GM19452 (cell line): ENCODE measurements around the gene MCRIP1.

ENCODE experiments used
- ATAC-seq: cut with Tn5 transposase; IDR thresholded peaks from one replicate; pipeline ENCODE4 v1.9.1; 2021; ENCODE audit not compliant: unreplicated experiment

Gene MCRIP1

DNA sequence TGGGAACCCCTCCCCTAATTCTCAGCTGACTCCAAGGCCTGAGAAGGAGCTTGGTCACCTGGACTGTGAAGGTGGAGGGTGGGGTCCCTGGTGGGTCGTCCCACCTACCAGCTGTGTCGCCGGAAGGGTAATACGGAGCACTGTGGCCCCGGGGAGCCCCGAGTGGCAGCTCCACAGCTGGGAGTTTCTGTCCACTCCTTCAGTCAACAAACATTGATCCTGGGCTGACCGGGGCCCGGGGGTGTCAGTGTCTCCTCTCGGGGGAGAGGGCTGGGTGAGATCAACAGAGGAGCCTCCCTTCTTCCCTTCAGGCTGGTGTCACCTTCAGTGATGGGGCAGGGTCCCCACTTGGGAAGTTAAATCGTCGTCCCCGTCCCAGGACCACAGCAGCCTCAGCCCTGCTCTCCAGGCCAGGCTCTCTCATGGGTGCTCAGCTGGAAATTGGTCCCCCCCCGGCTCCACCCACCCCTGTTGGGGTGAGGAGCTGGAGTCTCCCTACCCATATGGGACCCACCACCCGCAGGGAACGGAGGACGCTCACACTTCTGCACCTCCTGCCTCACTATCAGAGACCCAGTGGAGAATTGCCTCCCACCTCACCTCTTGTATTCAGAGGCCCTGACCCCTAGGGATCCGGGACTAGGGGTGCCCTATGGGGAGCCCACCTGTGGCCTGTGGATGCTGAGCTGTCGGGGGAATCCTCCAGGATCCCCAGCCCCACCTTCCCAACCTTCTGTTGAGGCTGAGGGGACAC lies 27.2 kb downstream of the MCRIP1 start:
- ATAC-seq, result no peak

DNA sequence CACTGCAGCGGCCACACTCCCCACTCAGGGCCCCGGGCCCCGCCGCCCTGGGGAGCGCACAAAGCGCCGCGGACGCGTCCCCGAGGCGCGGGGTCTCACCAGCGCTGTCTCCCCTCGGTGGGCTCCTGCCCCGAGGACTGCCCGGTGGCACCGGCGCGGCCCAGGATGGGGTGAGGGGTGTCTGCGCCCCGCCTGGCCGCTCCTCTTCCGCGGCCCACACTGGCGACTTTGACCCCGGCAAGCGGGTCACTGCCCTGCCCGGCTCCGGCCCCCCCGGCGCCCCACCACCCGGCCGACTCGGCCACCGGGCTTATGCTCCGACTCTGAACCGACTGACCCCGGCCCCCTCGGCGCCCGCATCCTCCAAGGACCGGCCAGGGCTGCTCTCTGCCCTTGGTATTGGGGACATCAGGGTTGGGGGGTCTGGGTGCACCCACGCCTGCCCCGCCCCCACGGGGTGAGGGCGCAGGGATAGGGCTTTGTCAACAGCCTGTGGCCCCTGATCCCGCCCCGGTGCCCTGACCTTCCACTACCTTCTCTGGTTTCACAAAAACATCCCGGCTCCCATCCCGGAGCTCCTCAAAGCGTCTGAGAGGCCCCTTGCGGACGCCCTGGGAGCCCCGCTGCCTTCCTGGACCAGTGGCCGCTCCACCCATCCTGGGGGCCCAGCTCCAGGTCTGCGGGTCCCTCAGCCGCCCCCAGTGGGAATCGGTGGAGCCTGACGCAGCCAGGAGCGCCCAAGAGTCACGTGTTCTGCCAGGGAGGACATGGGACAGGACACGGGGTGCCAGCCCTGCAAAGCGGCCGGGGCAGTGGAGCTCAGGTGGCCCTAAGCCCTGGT lies 28.3 kb downstream of the MCRIP1 start:
- ATAC-seq, result no peak

DNA sequence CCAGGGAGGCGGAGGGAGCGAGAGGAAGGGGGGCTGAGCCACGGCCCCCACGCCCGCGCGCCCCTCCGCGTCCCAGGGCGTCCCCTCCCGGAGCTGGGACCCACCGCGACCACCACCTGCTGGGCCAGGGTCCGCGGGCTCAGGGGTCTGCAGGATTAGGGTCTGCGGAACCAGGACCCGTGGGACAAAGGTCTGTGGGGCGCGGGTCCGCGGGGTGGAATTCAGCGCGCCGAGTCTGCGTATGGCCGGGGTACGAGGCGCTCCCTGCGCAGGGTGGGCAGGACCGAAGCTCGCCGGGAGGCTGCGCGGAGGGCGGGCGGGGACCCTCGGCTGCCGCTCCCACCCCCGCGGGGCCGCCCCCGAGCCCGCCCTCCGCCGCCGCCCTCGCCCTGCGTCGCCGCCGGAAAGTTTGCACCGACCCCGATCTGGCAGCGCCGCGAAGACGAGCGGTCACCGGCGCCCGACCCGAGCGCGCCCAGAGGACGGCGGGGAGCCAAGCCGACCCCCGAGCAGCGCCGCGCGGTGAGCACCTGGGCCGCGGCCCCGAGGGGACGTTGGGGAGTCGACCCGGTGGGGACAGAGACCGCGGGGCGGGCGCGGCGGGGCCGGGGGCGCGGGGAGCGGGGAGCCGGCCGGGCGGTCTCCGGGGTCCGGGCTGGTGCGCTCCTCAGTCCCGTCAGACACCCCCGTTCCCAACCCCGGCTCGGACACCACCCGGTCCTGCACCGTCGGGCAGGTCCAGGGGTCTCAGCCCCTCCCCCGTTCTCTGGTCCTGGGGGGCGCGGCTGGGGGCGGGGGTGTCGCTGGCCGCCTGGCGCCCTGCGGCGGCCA lies 29.1 kb downstream of the MCRIP1 start, which contains the start of gene GCGR:
GCGR (plus strand) TSS at position 423 of the 831 bp plus-strand sequence. CDS start 4,869 bp downstream, outside the sequence.
- ATAC-seq, result no peak

DNA sequence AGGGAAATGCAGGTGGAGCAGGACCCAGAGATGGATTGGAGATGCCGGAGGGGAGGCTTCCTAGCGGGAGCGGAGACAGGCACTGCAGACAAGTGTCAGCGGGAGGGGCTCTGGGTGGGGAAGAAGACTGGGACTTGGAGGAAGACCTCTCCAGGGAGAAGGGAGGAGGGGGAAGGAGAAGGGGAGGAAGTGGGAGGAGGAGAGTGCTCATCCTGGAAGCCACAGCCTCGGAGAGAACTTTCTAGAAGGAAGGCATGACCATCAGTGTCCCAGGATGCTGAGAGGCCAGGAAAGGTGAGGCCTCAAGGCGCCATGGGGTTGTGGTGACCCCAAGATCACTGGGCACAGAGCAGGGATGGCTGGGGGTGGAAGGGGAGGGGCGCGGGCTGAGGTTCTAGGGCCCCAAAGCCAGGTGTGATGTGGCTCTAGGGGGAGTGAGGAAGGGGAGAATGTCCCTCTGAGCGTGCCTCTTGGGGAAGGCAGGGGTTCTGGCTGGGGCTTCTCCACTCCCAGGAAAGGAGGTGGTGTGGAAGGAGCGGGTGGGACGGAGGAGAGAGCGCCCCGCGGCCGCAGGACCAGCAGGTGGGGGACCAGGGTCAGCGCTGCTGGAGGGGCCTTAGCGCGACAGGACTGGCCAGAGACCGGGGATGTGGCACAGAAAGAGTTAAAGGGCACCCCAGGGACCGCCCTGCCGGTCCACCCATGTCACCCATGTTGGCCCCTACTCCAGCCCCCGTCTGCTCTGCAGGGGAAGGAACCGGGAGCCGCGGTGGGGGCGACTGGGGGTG lies 30.0 kb downstream of the MCRIP1 start:
- ATAC-seq, result no peak

DNA sequence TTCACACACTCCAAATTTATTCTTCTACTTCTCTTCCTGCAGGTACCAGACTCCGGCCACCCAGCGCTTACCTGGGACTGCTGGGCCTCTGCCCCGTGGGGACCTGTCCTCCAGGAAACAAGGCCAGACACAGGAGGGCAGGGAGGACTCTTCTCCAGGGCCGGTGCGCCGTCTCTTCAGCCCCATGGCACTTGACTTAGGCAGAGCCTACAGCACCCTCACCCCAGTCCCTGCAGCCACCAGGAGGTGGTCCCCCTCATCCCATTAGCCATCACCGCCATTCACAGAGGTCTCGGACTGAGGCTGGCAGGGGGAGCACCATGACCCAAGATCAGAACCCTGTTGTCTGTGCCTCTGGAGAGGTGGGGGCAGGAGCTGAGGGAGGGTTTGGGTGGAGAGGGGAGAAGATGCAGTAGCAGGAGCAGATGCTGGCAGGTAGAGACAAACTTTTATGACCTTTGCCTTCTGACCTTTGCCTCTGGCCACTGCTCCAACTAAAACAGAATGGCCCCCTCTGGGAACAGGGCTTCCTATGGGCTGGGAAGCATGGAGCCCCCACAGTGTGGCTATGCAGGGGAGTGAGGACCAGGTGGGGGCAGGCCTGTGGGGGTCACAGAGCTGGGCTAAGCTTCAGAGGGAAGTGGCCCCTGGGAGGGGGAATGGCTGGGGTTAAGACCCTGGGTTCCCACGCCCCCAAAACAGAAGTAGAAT lies 30.9 kb downstream of the MCRIP1 start:
- no peak for ATAC-seq

DNA sequence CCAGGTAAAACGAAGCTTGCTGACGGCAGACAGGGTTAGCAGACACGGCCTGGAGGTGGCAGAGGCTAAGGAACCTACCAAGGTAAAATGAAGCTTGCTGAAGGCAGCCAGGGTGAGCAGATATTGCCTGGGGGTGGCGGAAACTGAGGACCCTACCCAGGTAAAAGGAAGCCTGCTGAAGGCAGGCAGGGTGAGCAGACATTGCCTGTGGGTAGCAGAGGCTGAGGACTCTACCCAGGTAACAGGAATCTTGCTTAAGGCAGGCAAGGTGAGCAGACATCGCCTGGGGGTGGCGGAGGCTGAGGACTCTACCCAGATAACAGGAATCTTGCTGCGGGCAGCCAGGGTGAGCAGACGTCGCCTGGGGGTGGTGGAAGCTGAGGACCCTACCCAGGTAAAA lies 31.8 kb downstream of the MCRIP1 start:
- no peak for ATAC-seq

DNA sequence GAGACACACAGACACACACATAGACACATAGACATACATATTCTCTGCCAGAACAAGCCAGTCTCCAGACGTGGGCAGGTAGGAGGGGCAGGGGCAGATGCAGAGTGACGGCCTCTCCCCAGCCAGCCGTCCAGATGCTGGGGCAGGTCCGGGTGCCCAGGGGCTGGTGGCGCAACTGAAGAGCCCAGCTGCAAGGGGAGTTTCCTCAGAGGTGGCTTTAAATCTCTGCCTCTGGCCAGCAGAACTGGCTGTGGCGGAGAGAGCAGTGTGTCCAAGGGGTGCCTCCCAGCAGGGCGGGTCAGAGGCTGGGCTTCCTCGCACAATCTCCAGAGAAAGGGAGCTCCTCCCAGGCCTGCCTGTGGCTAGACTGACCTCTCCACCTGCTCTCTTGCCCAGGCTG lies 38.6 kb downstream of the MCRIP1 start:
- ATAC-seq, result no peak

DNA sequence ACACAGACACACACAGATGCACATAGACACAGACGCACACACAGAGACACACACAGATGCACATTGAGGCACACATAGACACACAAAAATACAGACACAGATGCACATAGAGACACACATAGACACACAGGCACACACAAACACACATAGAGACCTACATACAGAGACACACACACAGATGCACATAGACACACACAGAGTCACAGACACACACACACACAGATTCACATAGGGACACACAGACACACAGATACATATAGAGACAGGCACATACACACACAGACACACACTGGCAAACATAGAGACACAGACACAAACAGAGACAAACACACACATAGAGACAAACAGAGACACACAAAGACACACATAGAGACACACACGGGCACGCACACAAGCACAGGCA lies 39.0 kb downstream of the MCRIP1 start:
- ATAC-seq, result no peak

DNA sequence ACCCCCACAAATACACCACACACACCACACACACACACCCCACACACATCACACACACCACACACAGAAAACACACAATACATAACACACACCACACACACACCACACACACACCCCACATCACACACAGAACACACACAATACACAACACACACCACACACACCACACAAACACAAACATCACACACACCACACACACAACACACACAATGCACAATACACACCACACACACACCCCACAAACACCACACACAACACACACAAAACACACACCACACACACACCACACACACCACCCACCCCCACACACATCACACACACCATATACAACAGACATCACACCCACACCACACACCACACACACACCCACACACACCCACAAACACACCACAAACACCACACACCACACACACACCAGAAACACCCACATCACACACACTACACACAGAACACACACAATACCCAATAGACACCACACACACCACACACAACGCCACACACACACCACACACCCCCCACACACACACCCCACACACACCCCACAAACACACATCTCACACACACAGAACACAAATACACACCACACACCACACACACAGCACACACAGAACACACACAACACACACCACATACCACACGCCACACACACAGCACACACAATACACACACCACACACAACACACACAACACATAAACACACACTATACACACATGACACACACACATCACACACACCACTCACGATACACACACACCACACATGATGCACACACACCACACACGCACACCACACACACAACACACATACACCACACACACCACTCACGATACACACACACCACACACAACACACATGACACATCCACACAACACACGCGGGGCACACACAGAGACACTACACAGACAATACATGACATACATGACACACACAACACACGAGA lies 40.1 kb downstream of the MCRIP1 start:
- ATAC-seq, result no peak
